GM18502 (cell line): ENCODE measurements around the gene KLHL33.
"Not testable (repeated sequence)": the region's sequence is repeated elsewhere in the genome, so short reads cannot be mapped to it uniquely, and the experiment has no call there.

ENCODE experiments used
- ATAC-seq: cut with Tn5 transposase; IDR thresholded peaks from one replicate; pipeline ENCODE4 v1.9.1; 2021; ENCODE audit warnings: mild to moderate bottlenecking; ENCODE audit not compliant: unreplicated experiment, poor library complexity

KLHL33 gene

GRCh38 chr14:20454516-20455354, 18.8 kb upstream of the KLHL33 start, which contains the start of the genes APEX1 and OSGEP:
APEX1 (plus strand) TSS chr14:20455226; CDS start chr14:20455646, 420 bp downstream.
OSGEP (minus strand) TSS chr14:20454812; CDS start chr14:20454683, 129 bp downstream.
- ATAC-seq: peak; percentile 86

GRCh38 chr14:20452831-20453230, 16.9 kb upstream of the KLHL33 start:
- ATAC-seq: not testable (repeated sequence)

- ATAC-seq: no peak
Observed at GRCh38 chr14:20446889-20447288, 10.9 kb upstream of the KLHL33 start.

- not testable (repeated sequence) for ATAC-seq
Observed at GRCh38 chr14:20443650-20444049, 7.7 kb upstream of the KLHL33 start.

- ATAC-seq: no peak
Observed at GRCh38 chr14:20441461-20441860, 5.5 kb upstream of the KLHL33 start.

GRCh38 chr14:20440882-20441281, 4.9 kb upstream of the KLHL33 start:
- ATAC-seq: no peak

GRCh38 chr14:20440465-20440864, 4.5 kb upstream of the KLHL33 start:
- ATAC-seq: no peak

GRCh38 chr14:20438664-20439063, 2.7 kb upstream of the KLHL33 start:
- ATAC-seq: no peak

- no peak for ATAC-seq
Observed at GRCh38 chr14:20436363-20436755, 393 bp upstream of the KLHL33 start.

- no peak for ATAC-seq
Observed at GRCh38 chr14:20434701-20435581, 1.0 kb downstream of the KLHL33 start.

- no peak for ATAC-seq
Observed at GRCh38 chr14:20429801-20430669, 5.9 kb downstream of the KLHL33 start.

- no peak for ATAC-seq
Observed at GRCh38 chr14:20428802-20429201, 7.2 kb downstream of the KLHL33 start.

- peak; percentile 49 for ATAC-seq
Observed at GRCh38 chr14:20428010-20428365, 8.0 kb downstream of the KLHL33 start.

- peak; percentile 80 for ATAC-seq
Observed at GRCh38 chr14:20427231-20428009, 8.5 kb downstream of the KLHL33 start.

- no peak for ATAC-seq
Observed at GRCh38 chr14:20424851-20425250, 11.1 kb downstream of the KLHL33 start.

GRCh38 chr14:20422886-20423285, 13.1 kb downstream of the KLHL33 start:
- ATAC-seq: no peak

- ATAC-seq: no peak
Observed at GRCh38 chr14:20421267-20421666, 14.7 kb downstream of the KLHL33 start.

- ATAC-seq: no peak
Observed at GRCh38 chr14:20419419-20419818, 16.5 kb downstream of the KLHL33 start.

- ATAC-seq: no peak
Observed at GRCh38 chr14:20418501-20418909, 17.5 kb downstream of the KLHL33 start.
